Activated CD8-positive, alpha-beta T cell treated with anti-CD3 and anti-CD28 coated beads for 36 hours (primary cell): Measurements from ENCODE around the gene IFIT5. TPM values are rescaled to one million over a fixed set of nuclear protein-coding genes. Genes with fewer than 3 reads are reported as not detected.

ENCODE experiments used
- ATAC-seq: fragments of 200-7000 bp; cut with Tn5 transposase; one replicate; pipeline ENCODE4 v1.10.0; 2021; ENCODE audit warnings: mild to moderate bottlenecking, moderate library complexity
- CTCF ChIA-PET: fragments of 350-600 bp; sonication (Branson Sonifier 250); formaldehyde crosslinking; loops from one replicate; lab custom pipeline; 2021; ENCODE audit warnings: antibody characterized with exemption; lab: Charles Lee
- POLR2A ChIA-PET: fragments of 350-600 bp; sonication (Branson Sonifier 250); formaldehyde crosslinking; loops from one replicate; lab custom pipeline; 2021; ENCODE audit warnings: antibody characterized with exemption; lab: Charles Lee
- DNase-seq: peaks from one replicate; pipeline ENCODE4 v3.0.0-alpha.2; 2020
- H3K27ac Mint-ChIP-seq: one replicate; pipeline ENCODE4 v1.8.0; 2021; ENCODE audit warnings: mild to moderate bottlenecking, mixed read lengths
- H3K27me3 Mint-ChIP-seq: one replicate; pipeline ENCODE4 v1.8.0; 2021; ENCODE audit warnings: mixed read lengths
- H3K36me3 Mint-ChIP-seq: one replicate; pipeline ENCODE4 v1.8.0; 2021; ENCODE audit warnings: low read depth, mixed read lengths
- H3K4me1 Mint-ChIP-seq: one replicate; pipeline ENCODE4 v1.8.0; 2021; ENCODE audit warnings: low read depth, mixed read lengths
- H3K4me3 Mint-ChIP-seq: one replicate; pipeline ENCODE4 v1.8.0; 2021; ENCODE audit warnings: mild to moderate bottlenecking, moderate library complexity, mixed read lengths
- H3K9me3 Mint-ChIP-seq: one replicate; pipeline ENCODE4 v1.8.0; 2021; ENCODE audit warnings: mixed read lengths
- intact Hi-C: fragments of 100-400 bp; cut with micrococcal nuclease; formaldehyde crosslinking; loops from one replicate; pipeline ENCODE4 v1.10.0; 2022
- total RNA-seq, 2 experiments: library from RNA; stranded (reverse); gene quantifications; one replicate each; pipeline ENCODE4 v1.2.3, GENCODE V29; 2021
- TF ChIP-seq, protein P1 (sequence below): fragments of 200-600 bp; IDR thresholded peaks from one replicate; pipeline ENCODE4 v1.8.0; 2022; ENCODE audit warnings: antibody characterized with exemption, mild to moderate bottlenecking

Gene IFIT5
- total RNA-seq, 2 experiments from 2014 or later, result 11.7 to 12.6 TPM

DNA sequence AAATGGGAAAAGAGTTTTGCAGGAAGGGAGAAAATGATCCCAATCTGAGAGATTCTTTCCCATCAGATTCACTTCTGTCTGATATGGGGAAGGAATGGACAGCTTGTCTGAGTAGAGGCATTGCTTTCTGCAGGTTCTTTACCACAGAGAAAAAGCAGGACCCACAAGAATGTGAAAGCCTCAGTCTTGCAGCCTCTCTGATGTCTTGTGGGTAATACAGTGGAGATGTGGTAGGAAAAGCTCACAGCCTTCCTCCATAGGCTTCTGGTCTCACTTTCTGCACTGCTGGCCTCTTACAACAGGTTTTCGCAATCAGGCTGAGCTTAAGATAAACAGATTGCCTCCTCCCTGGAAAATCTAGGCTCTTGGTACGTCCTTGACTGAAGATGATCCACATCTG, 21.4 kb upstream of the IFIT5 start:
- TF ChIP-seq, protein P1, sequence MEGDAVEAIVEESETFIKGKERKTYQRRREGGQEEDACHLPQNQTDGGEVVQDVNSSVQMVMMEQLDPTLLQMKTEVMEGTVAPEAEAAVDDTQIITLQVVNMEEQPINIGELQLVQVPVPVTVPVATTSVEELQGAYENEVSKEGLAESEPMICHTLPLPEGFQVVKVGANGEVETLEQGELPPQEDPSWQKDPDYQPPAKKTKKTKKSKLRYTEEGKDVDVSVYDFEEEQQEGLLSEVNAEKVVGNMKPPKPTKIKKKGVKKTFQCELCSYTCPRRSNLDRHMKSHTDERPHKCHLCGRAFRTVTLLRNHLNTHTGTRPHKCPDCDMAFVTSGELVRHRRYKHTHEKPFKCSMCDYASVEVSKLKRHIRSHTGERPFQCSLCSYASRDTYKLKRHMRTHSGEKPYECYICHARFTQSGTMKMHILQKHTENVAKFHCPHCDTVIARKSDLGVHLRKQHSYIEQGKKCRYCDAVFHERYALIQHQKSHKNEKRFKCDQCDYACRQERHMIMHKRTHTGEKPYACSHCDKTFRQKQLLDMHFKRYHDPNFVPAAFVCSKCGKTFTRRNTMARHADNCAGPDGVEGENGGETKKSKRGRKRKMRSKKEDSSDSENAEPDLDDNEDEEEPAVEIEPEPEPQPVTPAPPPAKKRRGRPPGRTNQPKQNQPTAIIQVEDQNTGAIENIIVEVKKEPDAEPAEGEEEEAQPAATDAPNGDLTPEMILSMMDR, result no peak
- Mint-ChIP-seq H3K36me3 (peaks cover 2% of the 10 kb centered on the region), H3K27me3 (no peaks in the 10 kb centered on the region), H3K4me3 (peak overlapping the region; percentile 73), H3K9me3 (peaks cover 3% of the 10 kb centered on the region), H3K27ac (no peak overlapping the region), H3K4me1 (peaks cover 21% of the 10 kb centered on the region)
- intact Hi-C loops, result no loop called here
- ATAC-seq (peak; percentile 32), DNase-seq (no peak)
- ChIA-PET POLR2A (interaction anchor here (0.7 to 1.9 kb wide), 4 partner anchors 10 to 444 kb away, joined by 4 to 8 read pairs (median 5); partner anchors contain the start of gene IFIT5), CTCF (interaction anchor here (0.6 to 1.9 kb wide), 6 partner anchors 9 to 177 kb away, joined by 3 to 6 read pairs (median 4); no protein-coding TSS in a partner anchor)

DNA sequence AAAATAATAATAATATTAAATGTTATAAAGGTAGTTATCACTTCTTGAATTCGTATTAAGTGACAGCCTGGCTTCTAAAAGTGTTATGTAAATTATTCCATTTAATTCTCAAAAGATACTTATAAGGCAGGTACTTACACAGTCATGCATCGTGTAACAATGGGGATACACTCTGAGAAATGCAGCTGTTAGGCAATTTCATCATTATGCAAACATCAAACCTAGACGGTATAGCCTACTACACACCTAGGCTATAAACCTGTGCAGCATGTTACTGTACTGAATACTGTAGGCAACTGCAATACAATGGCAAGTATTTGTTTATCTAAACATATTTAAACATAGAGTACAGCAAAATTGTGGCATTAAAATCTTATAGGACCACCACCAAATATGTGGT, 20.5 kb upstream of the IFIT5 start:
- ATAC-seq (no peak), DNase-seq (no peak)
- Mint-ChIP-seq H3K9me3 (peaks cover 3% of the 10 kb centered on the region), H3K36me3 (peaks cover 2% of the 10 kb centered on the region), H3K27me3 (no peaks in the 10 kb centered on the region), H3K4me3 (no peak overlapping the region), H3K4me1 (peaks cover 28% of the 10 kb centered on the region), H3K27ac (no peak overlapping the region)
- ChIA-PET POLR2A (interaction anchor here (0.9 to 1.9 kb wide), 3 partner anchors 9 to 231 kb away, joined by 4 to 5 read pairs (median 5); no protein-coding TSS in a partner anchor), CTCF (no interaction called here)
- TF ChIP-seq, protein P1, result no peak
- intact Hi-C loops, result no loop called here

DNA sequence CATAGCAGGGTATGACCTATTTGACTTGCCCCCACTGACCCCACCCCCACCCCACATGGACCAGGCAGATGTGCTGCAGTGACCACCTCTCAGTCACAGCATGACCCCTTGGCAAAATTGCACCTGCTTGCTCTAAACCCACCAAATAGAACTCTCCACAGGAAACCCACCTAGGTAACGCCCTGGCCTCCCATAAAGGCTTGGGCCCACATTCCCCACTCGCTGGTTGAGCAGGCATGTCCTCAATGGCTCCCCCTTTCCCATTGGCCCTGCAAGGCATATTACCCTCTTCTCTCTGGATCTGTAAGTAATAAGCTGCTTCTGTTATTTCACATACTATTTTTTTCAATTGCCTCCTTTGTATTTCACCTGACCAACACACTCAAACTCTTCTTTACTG, 19.2 kb upstream of the IFIT5 start:
- TF ChIP-seq, protein P1, result no peak
- Mint-ChIP-seq H3K4me1 (peaks cover 28% of the 10 kb centered on the region), H3K27me3 (no peaks in the 10 kb centered on the region), H3K27ac (no peak overlapping the region), H3K9me3 (peaks cover 3% of the 10 kb centered on the region), H3K36me3 (peaks cover 2% of the 10 kb centered on the region), H3K4me3 (no peak overlapping the region)
- intact Hi-C loops, result no loop called here
- no peak for ATAC-seq
- DNase-seq, result no peak
- POLR2A ChIA-PET, result interaction anchor here (1.6 kb wide), 1 partner anchor 19 kb away, joined by 5 read pairs; the partner anchor contains the start of gene IFIT5
- CTCF ChIA-PET, result no interaction called here

DNA sequence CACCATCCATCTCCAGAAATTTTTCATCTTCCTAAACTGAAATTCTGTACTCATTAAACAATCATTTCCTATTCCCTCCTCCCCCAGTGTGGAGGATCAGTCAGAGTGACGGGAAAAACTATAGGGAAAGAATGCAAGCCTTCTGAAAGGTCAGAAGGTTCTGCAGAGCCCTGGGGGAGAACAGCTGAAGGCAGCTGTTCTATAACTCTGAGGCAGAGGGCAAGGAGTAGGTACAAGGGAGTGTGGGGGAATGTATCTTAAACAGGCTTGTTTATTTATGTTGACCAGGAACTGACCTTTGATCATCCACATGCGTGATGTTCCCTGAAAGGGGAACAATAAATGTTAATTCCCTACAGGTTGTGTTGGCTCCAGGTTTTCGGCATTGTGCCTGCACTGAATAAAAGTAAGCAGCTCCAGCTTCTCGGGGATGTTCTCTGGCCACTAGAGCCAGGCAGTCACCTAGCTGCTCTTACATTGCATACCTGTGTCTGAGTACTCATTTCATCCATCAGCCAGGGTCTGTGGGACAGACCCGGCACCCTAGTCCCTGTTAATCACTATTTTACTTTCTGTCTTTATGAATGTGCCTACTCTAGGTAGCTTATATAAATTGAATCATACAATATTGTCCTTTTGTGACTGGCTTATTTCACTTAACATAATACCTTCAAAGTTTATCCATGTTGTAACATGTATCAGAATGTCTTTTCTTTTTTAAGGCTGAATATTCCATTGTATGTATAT, 16.2 kb upstream of the IFIT5 start:
- no peak overlapping the region for H3K27ac Mint-ChIP-seq
- peaks cover 14% of the 10 kb centered on the region for H3K4me1 Mint-ChIP-seq
- H3K4me3 Mint-ChIP-seq, result no peak overlapping the region
- H3K27me3 Mint-ChIP-seq, result no peaks in the 10 kb centered on the region
- ATAC-seq (no peak), DNase-seq (no peak)
- H3K36me3 Mint-ChIP-seq, result peaks cover 2% of the 10 kb centered on the region
- H3K9me3 Mint-ChIP-seq, result peaks cover 3% of the 10 kb centered on the region
- POLR2A ChIA-PET, result interaction anchor here (0.6 kb wide), 1 partner anchor 501 kb away, joined by 3 read pairs; no protein-coding TSS in a partner anchor
- TF ChIP-seq, protein P1, result no peak
- CTCF ChIA-PET, result no interaction called here
- intact Hi-C loops, result no loop called here

DNA sequence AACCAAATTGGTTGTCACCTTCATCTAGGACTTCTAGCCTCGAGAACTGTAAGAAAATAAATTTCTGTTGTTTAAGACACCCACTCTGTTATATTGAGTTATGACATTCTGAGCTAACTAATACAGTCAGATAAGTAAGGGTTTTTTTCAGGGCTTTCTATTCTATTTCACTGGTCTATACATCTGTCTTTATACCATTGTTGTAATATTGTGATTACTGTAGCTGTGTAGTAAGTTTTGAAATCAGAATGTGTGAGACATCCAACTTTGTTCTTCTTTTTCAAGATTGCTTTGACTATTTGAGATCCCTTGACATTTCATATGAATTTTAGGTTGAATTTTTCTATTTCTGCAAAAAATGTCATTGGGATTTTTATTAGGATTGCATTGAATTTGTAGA, 14.4 kb upstream of the IFIT5 start:
- peaks cover 4% of the 10 kb centered on the region for H3K36me3 Mint-ChIP-seq
- no peaks in the 10 kb centered on the region for H3K27me3 Mint-ChIP-seq
- no peak overlapping the region for H3K27ac Mint-ChIP-seq
- DNase-seq (no peak), ATAC-seq (no peak)
- intact Hi-C loops, result no loop called here
- TF ChIP-seq, protein P1, result no peak
- ChIA-PET CTCF (interaction anchor here (1.3 kb wide), 1 partner anchor 17 kb away, joined by 3 read pairs; no protein-coding TSS in a partner anchor), POLR2A (no interaction called here)
- peaks cover 3% of the 10 kb centered on the region for H3K9me3 Mint-ChIP-seq
- H3K4me1 Mint-ChIP-seq, result peaks cover 11% of the 10 kb centered on the region
- H3K4me3 Mint-ChIP-seq, result no peak overlapping the region
